ENCODE data around the gene TAAR6. TPM values are rescaled to one million over a fixed set of nuclear protein-coding genes. Genes with fewer than 3 reads are reported as not detected.

The TAAR6 gene
- total and polyA plus RNA-seq, 2 of the 4 experiments (the other 2 are of a cell fraction) = not detected

GRCh38 chr6:132552372-132552771 is 17.8 kb upstream of the TAAR6 start, which contains the start of gene TAAR8:
Gene TAAR8 (plus strand): TSS chr6:132552672. CDS start chr6:132552693, 21 bp downstream.
- Histone ChIP-seq H4K8ac (ENCODE audit: low read depth in 2 of 2, low read length in 2 of 2) (no peak within 1 kb of the TSS), H3K79me1 (ENCODE audit: low read depth in 1 of 2, low read length in 2 of 2) (no peaks in the 10 kb centered on the region)
- WGBS, 2 experiments (ENCODE audit: extremely low coverage in 2 of 2, insufficient read length in 1 of 2) = no CpG with 5 or more reads among the region's 2 CpGs

More at GRCh38 chr6:132552372-132552771, 17.8 kb upstream of the TAAR6 start, which contains the start of gene TAAR8:
- H4K5ac ChIP-seq (ENCODE audit: low read depth, low read length) = no peak within 1 kb of the TSS
- intact Hi-C loops (cut with micrococcal nuclease) (no loop called here), in situ Hi-C loops (cut with MboI; ENCODE audit: low sequenced_read_pairs) (no loop called here), dilution Hi-C loops (cut with HindIII; ENCODE audit: low sequenced_read_pairs, unreplicated experiment) (no loop called here)
- CTCF ChIA-PET = no interaction called here
- no peak within 1 kb of the TSS for H2AK9ac ChIP-seq (replicated peaks; ENCODE audit: low read depth, low read length, poor library complexity)
- TF ChIP-seq RAD21 (IDR thresholded peaks at IDR 0.05; ENCODE audit: low read length) = no peak
- TF ChIP-seq POLR2A (IDR thresholded peaks at IDR 0.05; ENCODE audit: low read depth, low read length) = no peak
- no peak for TF ChIP-seq CEBPB (IDR thresholded peaks at IDR 0.05; ENCODE audit: low read depth, low read length)
- TF ChIP-seq MAFK (IDR thresholded peaks at IDR 0.05; ENCODE audit: low read depth, low read length) = no peak
- TF ChIP-seq RCOR1 (IDR thresholded peaks at IDR 0.05; ENCODE audit: insufficient replicate concordance, low read length) = no peak
- no peak for TF ChIP-seq MAZ (IDR thresholded peaks at IDR 0.05; ENCODE audit: borderline replicate concordance, low read depth, low read length)
- TF ChIP-seq CTCF (conservative IDR thresholded peaks at IDR 0.05; ENCODE audit: low read depth, low read length) = no peak
- TF ChIP-seq ELK1 (IDR thresholded peaks at IDR 0.05; ENCODE audit: borderline replicate concordance, low read depth, low read length) = no peak
- no peak for TF ChIP-seq NFE2L2 (IDR thresholded peaks at IDR 0.05; ENCODE audit: low read depth, low read length)
- no peak for TF ChIP-seq MXI1 (IDR thresholded peaks at IDR 0.05; ENCODE audit: borderline replicate concordance, low read depth, low read length)
- TF ChIP-seq FOS (IDR thresholded peaks at IDR 0.05; ENCODE audit: low read depth, low read length) = no peak
- TF ChIP-seq CHD1 (IDR thresholded peaks at IDR 0.05; ENCODE audit: low read depth, low read length) = no peak
- H2BK120ac ChIP-seq (ENCODE audit: low read depth, low read length) = no peak within 1 kb of the TSS
- no peaks in the 10 kb centered on the region for H3K4me1 ChIP-seq (ENCODE audit: control insufficient read depth, insufficient read depth, low read length)
- H3K9me1 ChIP-seq (ENCODE audit: insufficient read depth, low read length) = 0 out of 2 replicates have a peak, but pooled peaks cover 4% of the 10 kb centered on the region
- H3K18ac ChIP-seq (ENCODE audit: low read depth, low read length) = no peak within 1 kb of the TSS
- H3K23ac ChIP-seq (ENCODE audit: low read depth, low read length) = no peak within 1 kb of the TSS
- H3K56ac ChIP-seq (ENCODE audit: extremely low read depth, insufficient read depth, low read length) = no peak within 1 kb of the TSS
- no peak within 1 kb of the TSS for H4K91ac ChIP-seq (ENCODE audit: insufficient read depth, low read depth, low read length)
- no peak within 1 kb of the TSS for H3K4me3 ChIP-seq (ENCODE audit: insufficient read depth, low read depth, low read length)
- H3K9me3 ChIP-seq (ENCODE audit: control insufficient read depth, insufficient read depth, low read length) = no peaks in the 10 kb centered on the region
- H3K14ac ChIP-seq (replicated peaks; ENCODE audit: low read depth, low read length) = no peak within 1 kb of the TSS
- no peaks in the 10 kb centered on the region for H3K36me3 ChIP-seq (ENCODE audit: control insufficient read depth, insufficient read depth, low read length)
- no peak within 1 kb of the TSS for H3K27ac ChIP-seq (ENCODE audit: insufficient read depth, low read length)
- H2AFZ ChIP-seq (replicated peaks; ENCODE audit: low read length, poor library complexity) = no peak within 1 kb of the TSS
- no TSS peak for BruUV-seq (replicated peaks)
- H2BK15ac ChIP-seq (ENCODE audit: low read depth, low read length) = no peak within 1 kb of the TSS
- H3K9ac ChIP-seq (ENCODE audit: low read depth, low read length) = no peak within 1 kb of the TSS
- DNase-seq (no peak), ATAC-seq (ENCODE audit: low read depth) (no peak)
- H2BK20ac ChIP-seq (ENCODE audit: low read depth, low read length) = no peak within 1 kb of the TSS
- H2BK5ac ChIP-seq (ENCODE audit: low read depth, low read length, poor library complexity, severe bottlenecking) = no peak within 1 kb of the TSS
- no peaks in the 10 kb centered on the region for H4K20me1 ChIP-seq (ENCODE audit: insufficient read depth, low read length)
- H3K4me2 ChIP-seq (ENCODE audit: low read depth, low read length) = no peak within 1 kb of the TSS
- POLR2A ChIA-PET (ENCODE audit: unreplicated experiment) = no interaction called here
- H2AK5ac ChIP-seq (ENCODE audit: low read depth, low read length) = no peak within 1 kb of the TSS
- H3K27me3 ChIP-seq (ENCODE audit: control insufficient read depth, insufficient read depth, low read length) = peaks cover 44% of the 10 kb centered on the region
- H3K4ac ChIP-seq (ENCODE audit: low read depth, low read length) = no peak within 1 kb of the TSS
